HepG2 (cell line): Measurements from ENCODE around the gene HOXA13. TPM values are rescaled to one million over a fixed set of nuclear protein-coding genes. Genes with fewer than 3 reads are reported as not detected.

ENCODE experiments used
- ATAC-seq: fragments of 200-7000 bp; cut with Tn5 transposase; 3 replicates; pipeline ENCODE4 v1.9.1; 2020; ENCODE audit warnings: mild to moderate bottlenecking, moderate library complexity
- BruUV-seq: library from RNA; stranded (reverse); fragments of 400-500 nt; replicated peaks from 2 replicates; lab custom pipeline; 2021; lab: Mats Ljungman, UMichigan
- CTCF ChIA-PET: fragments of 300-600 bp; formaldehyde crosslinking; extraction: SDS; loops from one replicate; lab custom pipeline; 2021; ENCODE audit warnings: low total read pairs, inconsistent platforms, low intra/inter-chr PET ratio; lab: Yijun Ruan, JAX
- POLR2A ChIA-PET: fragments of 350-600 bp; sonication (Branson Sonifier 250); formaldehyde crosslinking; loops from one replicate; lab custom pipeline; 2020; ENCODE audit warnings: antibody characterized with exemption, inconsistent platforms; lab: Yijun Ruan, JAX
- DNase-seq: peaks from one replicate; pipeline ENCODE4 v3.0.0-alpha.2; 2015; ENCODE audit warnings: low spot score
- FAIRE-seq: peaks from 3 replicates; lab custom pipeline; 2011; peaks lifted over from hg19 to GRCh38; lab: Jason Lieb, UNC
- H2AFZ ChIP-seq: one replicate; pipeline ENCODE4 v1.6.1; 2011; ENCODE audit warnings: low read length, inconsistent platforms
- H3K27ac ChIP-seq: fragments of 300-600 bp; 3 replicates; pipeline ENCODE4 v1.8.0; 2011; ENCODE audit warnings: mixed run types, mild to moderate bottlenecking, mixed read lengths, low read length, inconsistent platforms; ENCODE audit not compliant: insufficient read depth; ENCODE audit errors: extremely low read length
- H3K27me3 ChIP-seq, 2 experiments: fragments of 200-600 bp in 1 of 2; 2 replicates in 1 of 2; 3 replicates in 1 of 2; pipeline versions ENCODE4 v1.6.0 to v1.8.0; 2011; ENCODE audit warnings: low read length in 2 of 2, mild to moderate bottlenecking in 2 of 2, moderate library complexity in 2 of 2, inconsistent platforms in 1 of 2; ENCODE audit not compliant: insufficient read depth in 2 of 2, control insufficient read depth in 1 of 2
- H3K36me3 ChIP-seq, 2 experiments: fragments of 200-600 bp in 1 of 2; replicated peaks in 1 of 2; 2 replicates in 1 of 2; 3 replicates in 1 of 2; pipeline versions ENCODE4 v1.5.1 to v1.8.0; 2011; ENCODE audit warnings: low read length in 2 of 2, inconsistent platforms in 1 of 2; ENCODE audit not compliant: insufficient read depth in 2 of 2, control insufficient read depth in 1 of 2
- H3K4me1 ChIP-seq: 2 replicates; pipeline ENCODE4 v1.5.1; 2012; ENCODE audit warnings: low read length, inconsistent platforms; ENCODE audit not compliant: insufficient read depth
- H3K4me2 ChIP-seq: 2 replicates; pipeline ENCODE4 v1.6.0; 2011; ENCODE audit warnings: low read depth, low read length, inconsistent platforms
- H3K4me3 ChIP-seq, 3 experiments: fragments of 200-600 bp in 1 of 3; sonication (generic), shearing (Covaris generic) in 1 of 3; replicated peaks in 1 of 3; 2 replicates each; pipeline ENCODE4 v1.5.1; 2011 to 2016; ENCODE audit warnings: low read length in 3 of 3, inconsistent platforms in 2 of 3, low read depth in 2 of 3, mild to moderate bottlenecking in 2 of 3, control low read depth in 1 of 3, mixed read lengths in 1 of 3; ENCODE audit not compliant: insufficient read depth in 1 of 3
- H3K79me2 ChIP-seq: one replicate; pipeline ENCODE4 v1.6.1; 2011; ENCODE audit warnings: low read length, inconsistent platforms; ENCODE audit not compliant: insufficient read depth
- H3K9ac ChIP-seq: 2 replicates; pipeline ENCODE4 v1.6.0; 2011; ENCODE audit warnings: mild to moderate bottlenecking, low read depth, low read length, inconsistent platforms; ENCODE audit not compliant: insufficient read depth
- H3K9me3 ChIP-seq: 2 replicates; pipeline ENCODE4 v1.5.1; 2012; ENCODE audit warnings: mild to moderate bottlenecking, low read length
- H4K20me1 ChIP-seq: 2 replicates; pipeline ENCODE4 v1.6.0; 2011; ENCODE audit warnings: inconsistent platforms, mild to moderate bottlenecking, low read length, moderate library complexity; ENCODE audit not compliant: insufficient read depth
- ASH2L ChIP-seq: fragments of 300-600, 200-600 bp; sonication (generic); IDR thresholded peaks from 2 replicates; pipeline ENCODE4 v1.7.0; 2017; ENCODE audit warnings: low read depth, mild to moderate bottlenecking, moderate library complexity, mixed read lengths, low read length; ENCODE audit not compliant: insufficient read length
- GABPB1 ChIP-seq: IDR thresholded peaks from 2 replicates; pipeline ENCODE4 v1.6.1; 2016; ENCODE audit warnings: mild to moderate bottlenecking, missing genetic modification reagents, moderate library complexity, missing compliant biosample characterization
- GPN1 ChIP-seq: sonication (generic); formaldehyde crosslinking; IDR thresholded peaks from 2 replicates; pipeline ENCODE4 v1.5.1; 2020; ENCODE audit warnings: missing genetic modification reagents, borderline replicate concordance
- KDM6A ChIP-seq: IDR thresholded peaks from 2 replicates; pipeline ENCODE4 v1.6.1; 2016; ENCODE audit warnings: low read depth
- NR2F6 ChIP-seq, 2 experiments: IDR thresholded peaks; 2 replicates each; pipeline ENCODE4 v1.6.1; 2016; ENCODE audit warnings: antibody characterized with exemption in 1 of 2, mild to moderate bottlenecking in 1 of 2
- PAF1 ChIP-seq: IDR thresholded peaks from 2 replicates; pipeline ENCODE4 v1.6.1; 2016; ENCODE audit warnings: missing genetic modification reagents, missing compliant biosample characterization
- RARA ChIP-seq: IDR thresholded peaks from 2 replicates; pipeline ENCODE4 v1.6.1; 2016; ENCODE audit warnings: missing genetic modification reagents, missing compliant biosample characterization
- RBM39 ChIP-seq: fragments of 200-400 bp; formaldehyde crosslinking; IDR thresholded peaks from one replicate; pipeline ENCODE4 v1.6.1; 2018; ENCODE audit warnings: antibody characterized with exemption, mild to moderate bottlenecking, low read depth, low read length; ENCODE audit not compliant: poor library complexity, severe bottlenecking
- SKI ChIP-seq: fragments of 450-650 bp; IDR thresholded peaks from one replicate; pipeline ENCODE4 v1.6.1; 2018; ENCODE audit warnings: mild to moderate bottlenecking; ENCODE audit not compliant: partially characterized antibody
- SOX6 ChIP-seq, 2 experiments: fragments of 450-650 bp in 1 of 2; sonication (generic) in 1 of 2; formaldehyde crosslinking in 1 of 2; IDR thresholded peaks; 2 replicates each; pipeline versions ENCODE4 v1.4.0 to v1.6.1; 2017 to 2020; ENCODE audit warnings: antibody characterized with exemption in 1 of 2, mild to moderate bottlenecking in 1 of 2, missing genetic modification reagents in 1 of 2
- TCF7 ChIP-seq: sonication (generic); IDR thresholded peaks from 2 replicates; pipeline ENCODE4 v1.6.1; 2016; ENCODE audit warnings: antibody characterized with exemption, low read depth
- ZFX ChIP-seq: sonication (generic); formaldehyde crosslinking; IDR thresholded peaks from 2 replicates; pipeline ENCODE4 v1.4.0; 2020; ENCODE audit warnings: mild to moderate bottlenecking, low read depth, missing genetic modification reagents, moderate library complexity
- ZFY ChIP-seq: sonication (generic); formaldehyde crosslinking; IDR thresholded peaks from 2 replicates; pipeline ENCODE4 v1.4.0; 2020; ENCODE audit warnings: missing genetic modification reagents
- ZKSCAN1 ChIP-seq: fragments of 150-350 bp; IDR thresholded peaks from 2 replicates; pipeline ENCODE4 v1.6.1; 2014; ENCODE audit warnings: low read length
- ZNF576 ChIP-seq: sonication (generic); formaldehyde crosslinking; IDR thresholded peaks from 2 replicates; pipeline ENCODE4 v1.4.0; 2020; ENCODE audit warnings: mild to moderate bottlenecking, missing genetic modification reagents
- ZNF687 ChIP-seq: sonication (generic); formaldehyde crosslinking; IDR thresholded peaks from 2 replicates; pipeline ENCODE4 v1.5.1; 2020; ENCODE audit warnings: mild to moderate bottlenecking, missing genetic modification reagents, moderate library complexity
- ZNF710 ChIP-seq: sonication (generic); formaldehyde crosslinking; IDR thresholded peaks from 2 replicates; pipeline ENCODE4 v1.5.0; 2020; ENCODE audit warnings: mild to moderate bottlenecking, missing genetic modification reagents, borderline replicate concordance
- WGBS: methylation state at CpG from one replicate; pipeline ENCODE4 v1.1.6; 2017; ENCODE audit warnings: low lambda C conversion rate; 5-methylcytosine and 5-hydroxymethylcytosine counted together
- in situ Hi-C: cut with HindIII; loops from 2 replicates; pipeline ENCODE4 v1.10.0; 2017; ENCODE audit warnings: low pct_unique_long_range_greater_than_20kb; ENCODE audit not compliant: extremely low pct_ligation_motif_present
- intact Hi-C: fragments of 100-400 bp; cut with micrococcal nuclease; formaldehyde crosslinking; loops from one replicate; pipeline ENCODE4 v1.10.0; 2022; ENCODE audit not compliant: unreplicated experiment
- polyA plus RNA-seq, 8 experiments: library from polyadenylated mRNA; depleted of rRNA in 3 of 8; stranded (reverse) in 7 of 8; unstranded in 1 of 8; fragments of >200 nt; fragmentation: Illumina TruSeq in 4 of 8; extraction: Trizol in 4 of 8; gene quantifications; 2 replicates each; pipeline versions ENCODE4 v1.2.1 to v1.2.3, GENCODE V29; 2011 to 2016; ENCODE audit warnings: low read depth in 4 of 8, missing spikeins in 1 of 8, mixed read lengths in 1 of 8; ENCODE audit not compliant: insufficient read depth in 1 of 8
- total RNA-seq, 5 experiments: library from RNA; depleted of rRNA; stranded (reverse); fragments of >200 nt; fragmentation: Illumina TruSeq; extraction: Trizol; gene quantifications; 2 replicates each; pipeline ENCODE4 v1.2.3, GENCODE V29; 2016; ENCODE audit warnings: low read depth in 1 of 5

The HOXA13 gene
- total and polyA plus RNA-seq, 2 of the 13 experiments (the other 11 are each of a cell fraction or from before 2014, with no cell fraction given) = 0.01 to 0.04 TPM

- H3K9ac ChIP-seq = no peak overlapping the region
- peak overlapping the region; percentile 41 for H3K4me2 ChIP-seq
- H3K79me2 ChIP-seq = no peaks in the 10 kb centered on the region
- no peaks in the 10 kb centered on the region for H3K36me3 ChIP-seq
- intact Hi-C loops (no loop called here), in situ Hi-C loops (loop anchor here (25.0 kb wide), 1 partner anchor 1084 kb away; no protein-coding TSS in a partner anchor)
- H3K4me3 ChIP-seq = no peak overlapping the region; a peak in 1 of 6 replicates
- H3K27ac ChIP-seq = no peak overlapping the region
- H4K20me1 ChIP-seq = no peaks in the 10 kb centered on the region
- peaks cover 0 to 60% of the 10 kb centered on the region in 2 experiments for H3K27me3 ChIP-seq
- 2% methylated on average over 7 of the region's 8 CpGs for WGBS
- H3K9me3 ChIP-seq = no peaks in the 10 kb centered on the region
- H3K4me1 ChIP-seq = peaks cover 18% of the 10 kb centered on the region
- no peak overlapping the region for H2AFZ ChIP-seq
- FAIRE-seq (no peak), DNase-seq (peak; percentile 26), ATAC-seq (peak; percentile 69)
- POLR2A ChIA-PET = interaction anchor here (0.9 kb wide), 1 partner anchor 10 kb away, joined by 3 read pairs; no protein-coding TSS in a partner anchor
- BruUV-seq = no TSS peak
- CTCF ChIA-PET = no interaction called here
- TF ChIP-seq ZKSCAN1 = no peak
- TF ChIP-seq KDM6A = no peak
- TF ChIP-seq GABPB1 (CRISPR knock-in tag) = peak; percentile 36; the same call in 1 of the 2 replicates
- 0 out of 2 replicates have a peak, but pooled peaks have one; percentile 9 for TF ChIP-seq NR2F6 (IDR thresholded peaks at IDR 0.05)
- 0 out of 2 replicates have a peak, but pooled peaks have one; percentile 8 for TF ChIP-seq NR2F6 (CRISPR knock-in tag; IDR thresholded peaks at IDR 0.05)
- TF ChIP-seq SOX6 (IDR thresholded peaks at IDR 0.05) = no peak
- peak; percentile 28; the same call in 1 of the 2 replicates for TF ChIP-seq SOX6 (CRISPR knock-in tag; IDR thresholded peaks at IDR 0.05)
- peak; percentile 31; the same call in 1 of the 2 replicates for TF ChIP-seq RARA (CRISPR knock-in tag)
- TF ChIP-seq TCF7 = peak; percentile 42; the same call in 1 of the 2 replicates
- TF ChIP-seq ASH2L = no peak
- TF ChIP-seq SKI = peak; percentile 16
- TF ChIP-seq GPN1 (CRISPR knock-in tag) = no peak
- 0 out of 2 replicates have a peak, but pooled peaks have one; percentile 28 for TF ChIP-seq ZNF710 (CRISPR knock-in tag)
- TF ChIP-seq PAF1 (CRISPR knock-in tag) = no peak
- 0 out of 2 replicates have a peak, but pooled peaks have one; percentile 25 for TF ChIP-seq ZFX
- no peak for TF ChIP-seq ZNF576 (CRISPR knock-in tag)
- peak; percentile 59 for TF ChIP-seq ZNF687 (CRISPR knock-in tag)
- no peak for TF ChIP-seq RBM39
- TF ChIP-seq ZFY = peak; percentile 33; the same call in 1 of the 2 replicates
These were observed 28.6 kb downstream of the HOXA13 start for GRCh38 chr7:27171325-27171636.
